GM19324 (cell line): ENCODE results near the gene ACTN1.
"Not testable (repeated sequence)": the region's sequence is repeated elsewhere in the genome, so short reads cannot be mapped to it uniquely, and the experiment has no call there.

Experiments used
- ATAC-seq: cut with Tn5 transposase; IDR thresholded peaks from one replicate; pipeline ENCODE4 v1.9.1; 2021; ENCODE audit warnings: mild to moderate bottlenecking, moderate library complexity; ENCODE audit not compliant: unreplicated experiment, low FRiP score

Gene ACTN1

GRCh38 chr14:68987653-68988036 is 8.5 kb upstream of the ACTN1 start:
- no peak for ATAC-seq

GRCh38 chr14:68986926-68987652 is 8.0 kb upstream of the ACTN1 start:
- ATAC-seq: no peak

- ATAC-seq: no peak
Measured at GRCh38 chr14:68986225-68986624, 7.1 kb upstream of the ACTN1 start.

- no peak for ATAC-seq
Measured at GRCh38 chr14:68984686-68985085, 5.6 kb upstream of the ACTN1 start.

- ATAC-seq: no peak
Measured at GRCh38 chr14:68983191-68983590, 4.1 kb upstream of the ACTN1 start.

- ATAC-seq: no peak
Measured at GRCh38 chr14:68982581-68982980, 3.5 kb upstream of the ACTN1 start.

- no peak for ATAC-seq
Measured at GRCh38 chr14:68981539-68981976, 2.5 kb upstream of the ACTN1 start.

GRCh38 chr14:68981139-68981538 is 2.0 kb upstream of the ACTN1 start:
- ATAC-seq: no peak

GRCh38 chr14:68979722-68980451 is 785 bp upstream of the ACTN1 start:
- no peak for ATAC-seq

- ATAC-seq: no peak
Measured at GRCh38 chr14:68978172-68978911, 760 bp downstream of the ACTN1 start.

GRCh38 chr14:68977718-68978171 is 1.4 kb downstream of the ACTN1 start:
- no peak for ATAC-seq

- ATAC-seq: no peak
Measured at GRCh38 chr14:68977180-68977717, 1.9 kb downstream of the ACTN1 start.

GRCh38 chr14:68976160-68977067 is 2.7 kb downstream of the ACTN1 start:
- ATAC-seq: no peak

- ATAC-seq: no peak
Measured at GRCh38 chr14:68975667-68976066, 3.4 kb downstream of the ACTN1 start.

GRCh38 chr14:68974759-68975347 is 4.2 kb downstream of the ACTN1 start:
- no peak for ATAC-seq

- no peak for ATAC-seq
Measured at GRCh38 chr14:68973639-68974038, 5.5 kb downstream of the ACTN1 start.

- not testable (repeated sequence) for ATAC-seq
Measured at GRCh38 chr14:68973219-68973565, 5.9 kb downstream of the ACTN1 start.

- no peak for ATAC-seq
Measured at GRCh38 chr14:68972507-68973218, 6.4 kb downstream of the ACTN1 start.

- ATAC-seq: no peak
Measured at GRCh38 chr14:68971411-68972035, 7.6 kb downstream of the ACTN1 start.
